DND-41 (cell line): ENCODE measurements around the gene SLC10A3.

Experiments
- ATAC-seq: fragments of 200-7000 bp; cut with Tn5 transposase; 3 replicates; pipeline ENCODE4 v1.9.1; 2021; ENCODE audit warnings: low read depth; ENCODE audit not compliant: insufficient read depth
- DNase-seq: peaks from one replicate; pipeline ENCODE4 v3.0.0-alpha.2; 2020
- H2AFZ ChIP-seq: 2 replicates; pipeline ENCODE4 v1.6.0; 2012; ENCODE audit warnings: low read depth, low read length
- H3K27ac ChIP-seq: 2 replicates; pipeline ENCODE4 v1.5.1; 2012; ENCODE audit warnings: low read length, inconsistent platforms
- H3K27me3 ChIP-seq: fragments of 200-600 bp; sonication (generic); 2 replicates; pipeline ENCODE4 v1.6.0; 2012; ENCODE audit warnings: low read length, mild to moderate bottlenecking, inconsistent platforms; ENCODE audit not compliant: insufficient read depth, poor library complexity
- H3K36me3 ChIP-seq: 2 replicates; pipeline ENCODE4 v1.5.1; 2012; ENCODE audit warnings: low read length, inconsistent platforms; ENCODE audit not compliant: insufficient read depth
- H3K4me1 ChIP-seq: 2 replicates; pipeline ENCODE4 v1.5.1; 2012; ENCODE audit warnings: mild to moderate bottlenecking, low read length; ENCODE audit not compliant: insufficient read depth
- H3K4me2 ChIP-seq: 2 replicates; pipeline ENCODE4 v1.6.0; 2012; ENCODE audit warnings: mild to moderate bottlenecking, moderate library complexity, low read length, inconsistent platforms; ENCODE audit not compliant: insufficient read depth
- H3K4me3 ChIP-seq, 2 experiments: fragments of 200-600 bp in 1 of 2; shearing (Covaris generic) in 1 of 2; 2 replicates each; pipeline ENCODE4 v1.5.1; 2012 to 2016; ENCODE audit warnings: inconsistent platforms in 2 of 2, low read length in 2 of 2, mild to moderate bottlenecking in 2 of 2, low read depth in 1 of 2, moderate library complexity in 1 of 2
- H3K79me2 ChIP-seq: 2 replicates; pipeline ENCODE4 v1.6.0; 2012; ENCODE audit warnings: low read length, inconsistent platforms; ENCODE audit not compliant: insufficient read depth
- H3K9ac ChIP-seq: 2 replicates; pipeline ENCODE4 v1.6.0; 2012; ENCODE audit warnings: low read depth, mild to moderate bottlenecking, inconsistent platforms, low read length, moderate library complexity
- H3K9me3 ChIP-seq: 2 replicates; pipeline ENCODE4 v1.5.1; 2012; ENCODE audit warnings: low read length, moderate library complexity, mild to moderate bottlenecking, inconsistent platforms; ENCODE audit not compliant: insufficient read depth, severe bottlenecking
- H4K20me1 ChIP-seq: 2 replicates; pipeline ENCODE4 v1.6.0; 2012; ENCODE audit warnings: low read length; ENCODE audit not compliant: insufficient read depth
- CTCF ChIP-seq: IDR thresholded peaks from 2 replicates; pipeline ENCODE4 v1.5.1; 2012; ENCODE audit warnings: borderline replicate concordance, low read length, moderate library complexity, mild to moderate bottlenecking; ENCODE audit not compliant: poor library complexity, severe bottlenecking; ENCODE audit errors: extremely low read depth
- EZH2 ChIP-seq: IDR thresholded peaks from 3 replicates; pipeline ENCODE4 v1.6.1; 2012; ENCODE audit warnings: borderline replicate concordance, low read depth, mild to moderate bottlenecking, moderate library complexity, low read length, inconsistent platforms; ENCODE audit not compliant: severe bottlenecking

The SLC10A3 gene

GRCh38 chrX:154450312-154450711 is 40.1 kb downstream of the SLC10A3 start:
- Histone ChIP-seq H3K9me3 (no peaks in the 10 kb centered on the region), H3K27me3 (no peaks in the 10 kb centered on the region), H3K9ac (no peak overlapping the region), H3K36me3 (no peaks in the 10 kb centered on the region), H4K20me1 (no peaks in the 10 kb centered on the region), H3K4me2 (no peak overlapping the region), H3K4me3 (no peak overlapping the region), H2AFZ (no peak overlapping the region), H3K4me1 (no peaks in the 10 kb centered on the region), H3K27ac (no peak overlapping the region), H3K79me2 (no peaks in the 10 kb centered on the region)
- DNase-seq = no peak
- no peak for TF ChIP-seq CTCF
- TF ChIP-seq EZH2 = no peak
- ATAC-seq = no peak

GRCh38 chrX:154449618-154450017 is 40.8 kb downstream of the SLC10A3 start:
- Histone ChIP-seq H3K79me2 (no peaks in the 10 kb centered on the region), H2AFZ (no peak overlapping the region), H3K9me3 (no peaks in the 10 kb centered on the region), H3K36me3 (no peaks in the 10 kb centered on the region), H3K9ac (no peak overlapping the region), H3K4me2 (no peak overlapping the region), H4K20me1 (no peaks in the 10 kb centered on the region), H3K27me3 (no peaks in the 10 kb centered on the region), H3K4me1 (peaks cover 3% of the 10 kb centered on the region), H3K27ac (no peak overlapping the region), H3K4me3 (no peak overlapping the region)
- no peak for TF ChIP-seq EZH2
- TF ChIP-seq CTCF = no peak
- ATAC-seq (no peak), DNase-seq (no peak)

- DNase-seq (no peak), ATAC-seq (no peak)
- Histone ChIP-seq H3K79me2 (no peaks in the 10 kb centered on the region), H3K9ac (no peak overlapping the region), H3K4me1 (peaks cover 11% of the 10 kb centered on the region), H4K20me1 (peaks cover 2% of the 10 kb centered on the region; the same call in 1 of the 2 replicates), H3K4me2 (no peak overlapping the region), H3K9me3 (no peaks in the 10 kb centered on the region), H3K27ac (no peak overlapping the region), H3K27me3 (no peaks in the 10 kb centered on the region), H3K4me3 (no peak overlapping the region), H3K36me3 (no peaks in the 10 kb centered on the region), H2AFZ (no peak overlapping the region)
- TF ChIP-seq EZH2 (no peak), CTCF (no peak)
Measured at GRCh38 chrX:154448484-154448883, 41.9 kb downstream of the SLC10A3 start.

GRCh38 chrX:154446430-154446829 is 44.0 kb downstream of the SLC10A3 start:
- ATAC-seq = no peak
- Histone ChIP-seq H2AFZ (no peak overlapping the region), H3K79me2 (no peaks in the 10 kb centered on the region), H3K9me3 (no peaks in the 10 kb centered on the region), H3K27ac (no peak overlapping the region), H3K36me3 (peaks cover 12% of the 10 kb centered on the region), H4K20me1 (peaks cover 3% of the 10 kb centered on the region; the same call in 1 of the 2 replicates), H3K4me2 (no peak overlapping the region), H3K4me3 (no peak overlapping the region), H3K9ac (no peak overlapping the region), H3K27me3 (no peaks in the 10 kb centered on the region), H3K4me1 (peaks cover 17% of the 10 kb centered on the region)
- TF ChIP-seq EZH2 (no peak), CTCF (no peak)
- DNase-seq = no peak
